ENCODE results near the gene MYCL.

GRCh38 chr1:39886757-39887231 lies 14.9 kb downstream of the MYCL start:
- TF ChIP-seq CTCF (IDR thresholded peaks at IDR 0.05) (no peak), POLR2A (IDR thresholded peaks at IDR 0.05) (no peak), POLR2AphosphoS5 (IDR thresholded peaks at IDR 0.05) (no peak), EP300 (IDR thresholded peaks at IDR 0.05) (no peak)

Measured in suprapubic skin (tissue), 4 donors.